Activated T-cell treated with anti-CD3 and anti-CD28 coated beads for 1 hour (primary cell): ENCODE results near the gene UCP2.
"Not testable (repeated sequence)": the region's sequence is repeated elsewhere in the genome, so short reads cannot be mapped to it uniquely, and the experiment has no call there.

Source experiments
- DNase-seq: peaks from one replicate; pipeline ENCODE4 v3.0.0-alpha.2; 2020; ENCODE audit warnings: low read depth

Gene UCP2

GRCh38 chr11:73942010-73942409 lies 40.6 kb downstream of the UCP2 start:
- DNase-seq = no peak

- DNase-seq = no peak
Observed at GRCh38 chr11:73940801-73941570, 41.7 kb downstream of the UCP2 start.

GRCh38 chr11:73939096-73939495 lies 43.5 kb downstream of the UCP2 start:
- no peak for DNase-seq

GRCh38 chr11:73936047-73936446 lies 46.6 kb downstream of the UCP2 start:
- DNase-seq = not testable (repeated sequence)

GRCh38 chr11:73932781-73933180 lies 49.9 kb downstream of the UCP2 start:
- DNase-seq = no peak

- no peak for DNase-seq
Observed at GRCh38 chr11:73931951-73932350, 50.7 kb downstream of the UCP2 start.

- DNase-seq = no peak
Observed at GRCh38 chr11:73931039-73931645, 51.5 kb downstream of the UCP2 start.

GRCh38 chr11:73929388-73929787 lies 53.3 kb downstream of the UCP2 start:
- no peak for DNase-seq
